ENCODE results near the gene ALG14.
"Not testable (repeated sequence)": the region's sequence is repeated elsewhere in the genome, so short reads cannot be mapped to it uniquely, and the experiment has no call there.

The ALG14 gene

DNA sequence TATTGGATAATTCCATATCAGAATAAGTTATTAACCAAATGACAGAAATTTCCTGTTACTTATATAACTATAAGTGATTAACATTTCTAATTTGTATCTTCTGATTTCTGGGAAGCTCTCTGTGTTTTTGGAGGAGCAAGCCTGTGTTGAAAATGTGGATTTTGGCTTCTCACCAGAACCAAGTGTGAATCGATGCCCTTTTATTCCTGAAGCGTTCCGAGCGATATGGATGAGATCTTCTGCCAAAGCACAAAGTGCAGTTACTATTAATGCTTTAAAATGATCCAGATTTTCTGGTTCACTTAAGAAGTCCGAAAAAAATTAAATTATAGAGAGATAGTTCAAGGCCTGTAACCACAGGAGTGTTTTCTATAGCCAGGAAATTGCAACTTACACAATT is 22.8 kb downstream of the ALG14 start:
- intact Hi-C loops (cut with DNase I), result no loop called here
- peak in 1 of 42 donors; percentile 48 for DNase-seq

DNA sequence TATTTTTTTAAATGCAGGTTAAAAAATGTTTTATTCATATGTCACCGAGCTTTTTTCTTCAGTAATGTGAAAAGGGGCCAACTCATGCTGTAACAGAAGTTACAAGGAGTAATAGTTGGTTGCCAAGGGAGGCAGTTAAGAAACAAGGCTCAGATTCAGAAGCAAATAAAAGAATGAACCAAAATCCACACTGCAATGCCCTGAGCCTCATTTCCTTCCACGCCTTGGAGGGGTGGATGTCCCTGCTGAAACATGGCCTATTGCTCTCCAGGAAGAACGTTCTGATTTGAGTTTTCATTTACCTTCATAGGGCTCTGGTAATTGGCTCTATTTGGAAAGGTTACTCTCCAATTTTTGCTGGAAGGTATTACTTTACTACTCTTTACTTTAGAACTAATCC is 24.4 kb downstream of the ALG14 start:
- intact Hi-C loops (cut with DNase I), result no loop called here
- peak in 1 of 42 donors; percentile 14 for DNase-seq

DNA sequence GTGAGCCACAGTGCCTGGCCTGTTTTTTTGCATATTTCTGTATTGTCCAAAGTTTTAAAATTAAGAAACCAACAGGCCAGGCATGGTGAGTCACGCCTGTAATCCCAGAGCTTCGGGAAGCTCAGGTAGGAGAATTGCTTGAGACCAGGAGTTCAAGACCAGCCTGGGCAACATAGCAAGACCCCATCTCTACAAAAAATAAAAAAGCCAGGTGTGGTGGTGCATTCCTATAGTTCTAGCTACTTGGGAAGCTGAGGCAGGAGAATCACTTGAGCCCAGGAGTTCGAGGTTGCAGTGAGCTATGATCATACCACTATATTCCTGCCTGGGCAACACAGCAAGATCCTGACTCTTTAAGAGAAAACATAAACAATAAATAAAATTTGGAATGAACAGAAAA is 25.1 kb downstream of the ALG14 start:
- intact Hi-C loops (cut with DNase I); DNase-seq: not testable (repeated sequence)

DNA sequence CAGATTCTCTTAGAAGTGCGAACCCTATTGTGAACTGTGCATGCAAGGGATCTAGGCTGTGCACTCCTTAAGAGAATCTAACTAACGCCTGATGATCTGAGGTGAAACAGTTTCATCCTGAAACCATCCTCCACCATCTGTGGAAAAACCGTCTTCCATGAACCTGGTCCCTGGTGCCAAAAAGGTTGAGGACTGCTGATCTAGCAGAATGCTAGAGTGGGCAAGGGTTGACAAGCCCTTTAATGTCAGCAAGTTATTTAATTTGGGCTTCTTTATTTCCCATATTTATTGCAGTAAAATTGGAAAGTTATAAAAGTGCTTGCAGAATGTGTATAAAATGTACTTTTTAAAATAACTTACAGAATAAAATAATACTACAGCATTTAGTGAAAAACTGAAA is 26.4 kb downstream of the ALG14 start:
- no peak for DNase-seq
- intact Hi-C loops (cut with DNase I), result no loop called here

- intact Hi-C loops (cut with DNase I), result loop anchor here (2.0 kb wide), 2 partner anchors 117 to 189 kb away; partner anchors contain the start of gene CNN3
Observed at GRCh38 chr1:95043141-95043980, 29.4 kb downstream of the ALG14 start.

GRCh38 chr1:95042286-95042685 is 30.5 kb downstream of the ALG14 start:
- intact Hi-C loops (cut with DNase I), result loop anchor here (2.0 kb wide), 2 partner anchors 115 to 187 kb away; partner anchors contain the start of gene CNN3
- DNase-seq, result no peak

More at GRCh38 chr1:95043141-95043980, 29.4 kb downstream of the ALG14 start:
- DNase-seq, result peak; percentile 44 to 95 (median 88)

- DNase-seq, result peak in 37 of 42 donors; percentile 27 to 79 (median 54)
- intact Hi-C loops (cut with DNase I), result loop anchor here (2.0 kb wide), 2 partner anchors 115 to 187 kb away; partner anchors contain the start of gene CNN3
Observed at GRCh38 chr1:95041491-95042165, 31.1 kb downstream of the ALG14 start.

DNA sequence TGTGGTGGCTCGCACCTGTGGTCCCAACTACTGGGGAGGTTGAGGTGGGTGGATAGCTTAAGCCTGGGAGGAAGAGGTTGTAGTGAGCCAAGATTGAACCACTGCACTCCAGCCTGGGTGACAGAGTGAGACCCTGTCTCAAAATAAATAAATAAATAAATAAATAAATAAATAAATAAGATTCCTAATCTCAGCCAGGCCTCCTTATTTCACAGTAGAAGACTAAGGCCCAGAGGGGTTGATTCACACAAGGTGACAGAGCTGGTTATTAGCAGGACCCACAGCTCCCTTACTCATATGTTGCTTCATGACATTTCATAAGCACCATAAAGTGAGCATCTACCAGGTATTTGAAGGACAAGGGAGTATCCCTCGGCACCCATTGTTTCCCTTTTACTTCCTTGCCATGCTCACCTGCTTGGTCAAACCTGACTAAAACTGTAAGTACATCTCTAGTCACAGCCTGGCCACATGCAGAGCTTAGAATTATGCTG is 32.7 kb downstream of the ALG14 start:
- intact Hi-C loops (cut with DNase I), result no loop called here

DNA sequence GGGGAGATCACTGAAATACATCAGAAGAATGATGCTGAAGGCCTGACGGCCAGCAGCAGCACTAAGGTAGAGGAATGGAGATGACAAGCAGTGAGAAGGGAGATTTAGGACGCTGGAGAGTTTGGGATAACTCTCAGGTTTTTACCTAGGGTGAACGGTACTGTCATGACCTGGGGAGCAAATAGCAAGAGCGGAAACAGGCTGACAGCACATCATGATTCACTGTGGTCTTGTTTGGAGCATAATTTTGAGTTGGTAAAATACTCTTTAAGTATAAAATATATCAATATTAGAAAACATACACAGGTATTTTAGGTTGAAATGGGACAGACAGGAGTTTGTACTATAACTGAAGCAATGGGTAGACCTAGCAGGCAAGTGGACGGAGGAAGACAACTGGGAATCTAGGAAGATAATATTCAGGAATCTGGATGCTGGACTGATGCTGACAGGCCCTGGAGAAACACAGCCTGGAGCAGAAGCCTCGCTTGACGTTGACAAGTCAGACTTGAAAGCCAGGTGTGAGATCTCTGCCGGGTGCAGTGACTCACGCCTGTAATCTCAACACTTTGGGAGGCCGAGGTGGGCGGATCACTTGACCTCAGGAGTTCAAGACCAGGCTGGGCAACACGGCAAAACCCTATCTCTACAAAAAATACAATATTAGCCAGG is 33.3 kb downstream of the ALG14 start:
- intact Hi-C loops (cut with DNase I), result no loop called here
- no peak for DNase-seq

More for the DNA sequence above, 32.7 kb downstream of the ALG14 start:
- no peak for DNase-seq

GRCh38 chr1:95035536-95035935 is 37.2 kb downstream of the ALG14 start:
- intact Hi-C loops (cut with DNase I), result no loop called here
- DNase-seq, result no peak

DNA sequence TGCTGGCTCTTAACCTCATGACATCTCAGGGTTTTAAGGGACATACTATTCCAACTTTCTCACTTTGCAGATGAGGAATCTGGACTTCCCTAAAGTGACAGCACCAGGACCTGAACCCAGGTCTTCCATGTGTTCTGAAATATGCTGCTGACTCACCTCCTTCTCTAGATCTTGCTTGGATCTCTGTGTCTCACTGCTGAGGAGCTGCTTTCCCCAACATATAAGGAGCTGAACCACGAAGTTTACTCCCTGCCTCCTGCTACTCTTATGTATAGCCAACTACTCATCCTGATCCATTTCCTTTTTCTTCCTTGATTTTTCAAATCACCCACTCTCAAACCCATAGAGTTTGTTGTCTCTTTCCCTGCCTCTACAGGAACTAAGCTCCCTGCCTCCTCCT is 38.2 kb downstream of the ALG14 start:
- intact Hi-C loops (cut with DNase I), result no loop called here
- DNase-seq, result no peak

GRCh38 chr1:95033843-95034242 is 38.9 kb downstream of the ALG14 start:
- no peak for DNase-seq
- intact Hi-C loops (cut with DNase I), result no loop called here

GRCh38 chr1:95029532-95029931 is 43.2 kb downstream of the ALG14 start:
- DNase-seq, result no peak
- intact Hi-C loops (cut with DNase I), result no loop called here

DNA sequence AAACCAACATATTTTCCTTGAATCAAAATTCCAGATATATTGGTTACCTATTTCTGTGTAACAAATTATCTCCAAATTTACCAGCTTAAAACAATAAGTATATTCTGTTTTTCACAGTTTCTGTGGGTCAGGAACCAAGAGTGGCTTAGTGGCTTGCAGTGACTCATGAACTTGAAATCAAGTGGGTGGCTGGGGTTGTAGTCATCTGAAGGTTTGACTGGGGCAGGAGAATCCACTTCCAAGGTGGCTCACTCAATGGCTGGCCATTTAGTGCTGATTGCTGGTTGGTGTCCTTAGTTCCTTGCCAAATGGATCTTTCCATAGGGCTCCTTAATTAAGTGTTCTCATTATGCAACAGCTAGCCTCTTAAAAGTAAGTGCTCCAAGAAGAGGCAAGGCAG is 43.8 kb downstream of the ALG14 start:
- intact Hi-C loops (cut with DNase I), result no loop called here
- DNase-seq, result no peak

- no peak for DNase-seq
- intact Hi-C loops (cut with DNase I), result no loop called here
Observed at GRCh38 chr1:95027046-95027445, 45.7 kb downstream of the ALG14 start.

DNA sequence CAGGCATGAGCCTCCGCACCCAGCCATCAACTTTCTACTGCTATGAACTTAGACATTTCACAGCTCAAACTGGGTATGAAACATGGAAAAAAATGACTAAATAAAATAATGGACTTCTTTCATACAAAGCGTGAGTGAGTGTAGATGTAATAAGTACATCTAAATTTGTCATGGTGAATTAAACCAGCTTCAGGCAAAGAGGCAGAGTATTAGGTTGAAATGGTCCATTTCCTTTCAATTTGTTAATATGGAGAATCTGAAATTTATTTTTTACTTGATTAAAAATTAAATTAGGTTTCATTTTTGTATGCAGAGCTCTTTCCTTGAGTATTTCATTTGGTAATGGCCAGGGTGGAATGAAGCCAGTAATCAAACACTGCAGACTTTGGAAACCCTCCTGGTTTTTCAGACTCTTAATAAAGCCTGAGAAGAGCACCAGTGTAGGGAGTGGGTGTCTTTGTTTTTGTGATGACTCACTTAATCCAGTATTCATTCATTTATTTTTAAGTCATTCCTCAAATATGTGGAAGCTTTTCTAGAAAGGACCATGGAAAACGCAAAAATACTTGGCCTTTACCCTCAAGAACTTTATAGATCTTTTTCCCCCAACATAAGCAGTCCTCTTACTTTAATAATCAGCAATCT is 49.2 kb downstream of the ALG14 start:
- intact Hi-C loops (cut with DNase I), result no loop called here
- peak in 1 of 42 donors; percentile 56 for DNase-seq

DNA sequence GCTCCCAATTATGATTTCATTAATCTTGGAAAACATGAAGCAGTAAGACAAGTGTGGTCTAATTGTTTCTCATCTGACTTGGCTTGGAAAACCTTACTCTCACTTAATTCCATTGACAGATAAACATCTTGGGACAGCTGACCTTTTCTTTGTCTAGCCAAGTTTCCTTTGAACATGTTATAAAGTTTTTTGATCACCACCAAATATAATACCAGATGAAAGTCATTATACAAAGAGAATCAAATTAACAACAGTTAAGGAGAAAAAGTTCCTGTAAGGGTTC is 50.2 kb downstream of the ALG14 start:
- no peak for DNase-seq
- intact Hi-C loops (cut with DNase I), result no loop called here

DNA sequence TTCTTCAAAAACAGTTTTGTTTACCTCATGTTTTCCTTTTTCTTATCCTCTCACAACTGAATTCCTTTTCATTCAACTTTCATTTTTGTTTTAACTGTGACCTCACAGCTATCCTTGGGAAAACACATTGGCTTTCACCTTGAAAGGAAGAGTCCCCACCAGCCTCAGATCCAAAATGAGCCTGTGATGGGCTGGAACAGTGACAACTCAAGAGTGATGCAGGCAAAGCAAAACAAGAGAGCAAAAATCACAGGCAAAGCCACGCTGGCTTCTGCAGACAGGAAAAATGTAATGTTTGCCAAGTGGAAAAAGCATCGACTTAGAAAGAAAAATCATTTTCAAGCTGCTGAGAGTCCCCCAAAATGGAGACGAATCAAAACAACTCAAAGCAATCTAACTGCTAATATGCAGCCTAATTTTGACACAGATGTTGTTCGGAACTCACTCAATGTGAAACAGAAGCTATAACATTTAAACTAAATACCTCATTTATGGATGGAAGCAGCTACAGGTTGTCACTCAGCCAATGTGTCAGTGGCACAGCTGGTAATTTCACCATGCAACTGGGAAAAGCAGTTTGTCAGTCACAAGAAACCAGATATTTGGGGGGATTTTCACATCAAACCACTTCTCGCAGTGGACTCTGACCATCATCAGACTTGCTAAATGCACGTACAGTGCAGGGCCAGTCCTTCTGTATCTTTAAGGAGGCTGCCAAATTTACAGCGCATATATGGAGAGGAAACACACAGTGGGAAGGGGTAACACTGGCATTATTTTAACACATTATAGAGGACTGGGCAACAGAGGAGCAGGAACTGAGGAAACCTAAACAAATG is 50.7 kb downstream of the ALG14 start:
- intact Hi-C loops (cut with DNase I), result no loop called here
- DNase-seq, result peak in 2 of 42 donors; percentile 14 to 26
